Measurements from ENCODE around the gene ZNF181. TPM values are rescaled to one million over a fixed set of nuclear protein-coding genes. Genes with fewer than 3 reads are reported as not detected.

ZNF181 gene
- total RNA-seq, 1 experiment from 2014 or later = 11.5 TPM

DNA sequence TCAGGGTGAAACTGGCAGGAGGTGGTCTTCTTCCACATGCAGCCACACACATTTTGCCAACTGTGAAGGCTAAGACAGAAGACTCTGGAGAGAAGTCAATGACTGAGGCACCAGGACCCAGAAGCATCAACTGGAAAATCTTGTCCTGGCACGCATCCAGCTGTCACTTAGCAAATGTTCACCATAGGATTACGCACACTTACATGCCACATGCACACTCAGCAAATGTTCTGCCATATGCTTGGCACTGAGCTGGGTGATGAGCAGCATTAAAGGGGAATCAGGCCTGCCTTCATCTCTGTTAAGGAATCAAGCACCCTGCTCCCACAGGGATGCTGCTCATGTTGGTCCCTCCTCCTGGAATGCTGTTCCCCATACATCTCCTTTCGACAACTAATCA, 33.9 kb downstream of the ZNF181 start:
- no peak overlapping the region for H3K4me3 ChIP-seq (ENCODE audit: low read depth in 2 of 2, low read length in 2 of 2)
- CTCF ChIA-PET = no interaction called here
- BruUV-seq (replicated peaks) = no TSS peak
- POLR2A ChIA-PET = no interaction called here
- H3K9me3 ChIP-seq (ENCODE audit: control insufficient read depth, insufficient read depth, low read depth, low read length) = peaks cover 22% of the 10 kb centered on the region
- TF ChIP-seq REST (IDR thresholded peaks at IDR 0.05; ENCODE audit: insufficient read depth in 1 of 2, low read depth in 2 of 2, low read length in 1 of 2) = no peak
- no peak for TF ChIP-seq SIN3A (IDR thresholded peaks at IDR 0.05; ENCODE audit: borderline replicate concordance, insufficient read depth, low read depth, low read length)
- TF ChIP-seq, protein P1, sequence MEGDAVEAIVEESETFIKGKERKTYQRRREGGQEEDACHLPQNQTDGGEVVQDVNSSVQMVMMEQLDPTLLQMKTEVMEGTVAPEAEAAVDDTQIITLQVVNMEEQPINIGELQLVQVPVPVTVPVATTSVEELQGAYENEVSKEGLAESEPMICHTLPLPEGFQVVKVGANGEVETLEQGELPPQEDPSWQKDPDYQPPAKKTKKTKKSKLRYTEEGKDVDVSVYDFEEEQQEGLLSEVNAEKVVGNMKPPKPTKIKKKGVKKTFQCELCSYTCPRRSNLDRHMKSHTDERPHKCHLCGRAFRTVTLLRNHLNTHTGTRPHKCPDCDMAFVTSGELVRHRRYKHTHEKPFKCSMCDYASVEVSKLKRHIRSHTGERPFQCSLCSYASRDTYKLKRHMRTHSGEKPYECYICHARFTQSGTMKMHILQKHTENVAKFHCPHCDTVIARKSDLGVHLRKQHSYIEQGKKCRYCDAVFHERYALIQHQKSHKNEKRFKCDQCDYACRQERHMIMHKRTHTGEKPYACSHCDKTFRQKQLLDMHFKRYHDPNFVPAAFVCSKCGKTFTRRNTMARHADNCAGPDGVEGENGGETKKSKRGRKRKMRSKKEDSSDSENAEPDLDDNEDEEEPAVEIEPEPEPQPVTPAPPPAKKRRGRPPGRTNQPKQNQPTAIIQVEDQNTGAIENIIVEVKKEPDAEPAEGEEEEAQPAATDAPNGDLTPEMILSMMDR (IDR thresholded peaks at IDR 0.05) = no peak
- no peak for TF ChIP-seq TCF7L2 (IDR thresholded peaks at IDR 0.05; ENCODE audit: low read depth, low read length)
- no peak for TF ChIP-seq POLR2AphosphoS5 (IDR thresholded peaks at IDR 0.05; ENCODE audit: low read depth, low read length)
- intact Hi-C loops (cut with micrococcal nuclease; ENCODE audit: unreplicated experiment) = no loop called here
- H3K4me1 ChIP-seq (ENCODE audit: control insufficient read depth, insufficient read depth, low read length) = peaks cover 6% of the 10 kb centered on the region; the same call in 1 of the 2 replicates
- no peaks in the 10 kb centered on the region for H3K36me3 ChIP-seq (ENCODE audit: control insufficient read depth, insufficient read depth, low read length)
- ATAC-seq (no peak), DNase-seq (ENCODE audit: low read depth, low spot score) (no peak)
- no peaks in the 10 kb centered on the region for H3K27me3 ChIP-seq (ENCODE audit: control insufficient read depth, insufficient read depth, low read length)
- in situ Hi-C loops (cut with HindIII; ENCODE audit: low pct_unique_long_range_greater_than_20kb, low sequenced_read_pairs) = no loop called here
- no peak overlapping the region for H3K27ac ChIP-seq (ENCODE audit: low read length)

DNA sequence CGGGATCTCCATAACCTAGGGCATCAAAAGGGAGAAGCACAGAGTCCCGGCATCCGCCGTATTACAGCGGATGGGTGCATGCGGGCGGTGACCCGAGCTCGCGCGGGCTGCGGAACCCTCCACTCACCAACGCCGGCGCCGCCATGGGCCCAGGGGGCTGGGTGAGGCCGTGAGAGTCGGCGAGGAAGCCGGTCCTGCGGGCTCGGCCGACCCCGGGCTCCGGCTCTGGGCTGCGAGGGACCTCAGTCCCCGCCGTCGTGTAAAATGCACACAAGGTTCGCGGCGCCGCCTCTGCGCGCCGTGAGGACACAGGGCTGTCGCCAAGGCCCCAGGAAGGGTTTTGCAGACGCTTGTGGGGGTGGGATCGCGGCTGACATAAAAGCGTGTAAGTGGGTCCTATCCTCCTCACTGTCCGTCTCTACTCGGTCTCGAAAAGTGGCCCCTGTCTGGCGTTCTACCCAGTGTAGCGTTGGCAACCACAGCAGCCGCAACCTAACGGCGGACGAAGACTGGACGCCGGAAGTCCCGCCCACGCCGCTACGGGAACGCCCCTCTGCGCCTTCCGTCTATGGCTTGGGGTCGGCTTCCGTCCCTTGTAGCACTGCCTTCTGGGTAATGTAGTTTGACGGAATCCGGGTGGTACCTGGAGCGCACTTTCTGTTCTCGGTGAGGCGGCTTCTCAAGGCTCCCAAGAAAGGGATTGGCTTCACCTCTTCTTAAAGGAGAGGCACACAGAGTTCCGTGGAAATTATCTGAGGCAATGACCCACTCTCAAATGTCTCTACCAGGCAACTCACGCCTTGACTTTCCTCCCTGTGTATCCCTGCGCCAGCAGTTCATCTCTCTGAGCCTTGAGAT, 38.9 kb downstream of the ZNF181 start, which contains the start of gene ZNF599:
Gene ZNF599, minus strand, starts transcription at position 519 of the 858 bp plus-strand sequence. Its CDS starts 374 bp downstream, at position 145.
- CTCF ChIA-PET = no interaction called here
- peak; percentile 70 for DNase-seq (ENCODE audit: low read depth, low spot score)
- no peaks in the 10 kb centered on the region for H3K27me3 ChIP-seq (ENCODE audit: control insufficient read depth, insufficient read depth, low read length)
- H3K4me3 ChIP-seq (ENCODE audit: low read depth in 2 of 2, low read length in 2 of 2) = peak within 1 kb of the TSS; percentile 91 to 95
- peak within 1 kb of the TSS; percentile 88 for H3K27ac ChIP-seq (ENCODE audit: low read length)
- POLR2A ChIA-PET = no interaction called here
- TSS peak; percentile 94 for BruUV-seq (replicated peaks)
- peaks cover 6% of the 10 kb centered on the region; the same call in 1 of the 2 replicates for H3K4me1 ChIP-seq (ENCODE audit: control insufficient read depth, insufficient read depth, low read length)
- ATAC-seq = peak; percentile 100
- no peaks in the 10 kb centered on the region for H3K36me3 ChIP-seq (ENCODE audit: control insufficient read depth, insufficient read depth, low read length)
- TF ChIP-seq POLR2AphosphoS5 (IDR thresholded peaks at IDR 0.05; ENCODE audit: low read depth, low read length) (peak; percentile 92), TCF7L2 (IDR thresholded peaks at IDR 0.05; ENCODE audit: low read depth, low read length) (peak; percentile 43; the same call in 1 of the 2 replicates), REST (IDR thresholded peaks at IDR 0.05; ENCODE audit: insufficient read depth in 1 of 2, low read depth in 2 of 2, low read length in 1 of 2) (peak in 1 of 2 experiments; percentile 55; a peak in 1 of 4 replicates), SIN3A (IDR thresholded peaks at IDR 0.05; ENCODE audit: borderline replicate concordance, insufficient read depth, low read depth, low read length) (no peak; the same call in 1 of the 2 replicates)
- H3K9me3 ChIP-seq (ENCODE audit: control insufficient read depth, insufficient read depth, low read depth, low read length) = peaks cover 11% of the 10 kb centered on the region; the same call in 1 of the 2 replicates
- intact Hi-C loops (cut with micrococcal nuclease; ENCODE audit: unreplicated experiment) = no loop called here
- in situ Hi-C loops (cut with HindIII; ENCODE audit: low pct_unique_long_range_greater_than_20kb, low sequenced_read_pairs) = no loop called here
